ENCODE results near the gene IL6R. TPM values are rescaled to one million over a fixed set of nuclear protein-coding genes. Genes with fewer than 3 reads are reported as not detected.
"Not testable (repeated sequence)": the region's sequence is repeated elsewhere in the genome, so short reads cannot be mapped to it uniquely, and the experiment has no call there.

Gene IL6R
- total RNA-seq, 3 donors from 2014 or later: 31.8 to 43.9 (median 42.5) TPM

GRCh38 chr1:154420961-154421924 lies 16.1 kb downstream of the IL6R start:
- Histone ChIP-seq H3K36me3 (ENCODE audit: low read depth) (no peaks in the 10 kb centered on the region), H3K4me3 (no peak overlapping the region), H3K9me3 (no peaks in the 10 kb centered on the region), H3K4me1 (ENCODE audit: low read depth) (peaks cover 47% of the 10 kb centered on the region)
- DNase-seq (peak in 2 of 3 donors; percentile 25 to 31), ATAC-seq (no peak)
- intact Hi-C loops (cut with DNase I, micrococcal nuclease): no loop called here
- no peak for TF ChIP-seq CTCF (IDR thresholded peaks at IDR 0.05)

GRCh38 chr1:154422049-154422448 lies 16.9 kb downstream of the IL6R start:
- peak in 2 of 3 donors; percentile 18 to 40 for DNase-seq
- ATAC-seq; H3K9me3 ChIP-seq; H3K4me3 ChIP-seq; intact Hi-C loops (cut with DNase I, micrococcal nuclease); H3K36me3 ChIP-seq (ENCODE audit: low read depth): not testable (repeated sequence)
- H3K4me1 ChIP-seq (ENCODE audit: low read depth): peaks cover 51% of the 10 kb centered on the region

GRCh38 chr1:154422521-154422920 lies 17.4 kb downstream of the IL6R start:
- Histone ChIP-seq H3K36me3 (ENCODE audit: low read depth) (no peaks in the 10 kb centered on the region), H3K4me1 (ENCODE audit: low read depth) (peaks cover 51% of the 10 kb centered on the region), H3K9me3 (no peaks in the 10 kb centered on the region), H3K4me3 (no peak overlapping the region)
- ATAC-seq (no peak), DNase-seq (peak in 2 of 3 donors; percentile 26 to 55)
- intact Hi-C loops (cut with DNase I, micrococcal nuclease): no loop called here
- no peak for TF ChIP-seq CTCF (IDR thresholded peaks at IDR 0.05)

- no peak for ATAC-seq
- H3K4me1 ChIP-seq (ENCODE audit: low read depth): peaks cover 51% of the 10 kb centered on the region
- intact Hi-C loops (cut with DNase I, micrococcal nuclease): no loop called here
These were observed 18.3 kb downstream of the IL6R start for GRCh38 chr1:154423304-154423987.

GRCh38 chr1:154423988-154424326 lies 18.8 kb downstream of the IL6R start:
- no peak overlapping the region for H3K4me3 ChIP-seq
- no peaks in the 10 kb centered on the region for H3K9me3 ChIP-seq
- no peak for ATAC-seq
- no peaks in the 10 kb centered on the region for H3K36me3 ChIP-seq (ENCODE audit: low read depth)
- no peak for TF ChIP-seq CTCF (IDR thresholded peaks at IDR 0.05)
- DNase-seq: peak in 2 of 3 donors; percentile 21 to 48
- H3K4me1 ChIP-seq (ENCODE audit: low read depth): peaks cover 46% of the 10 kb centered on the region
- intact Hi-C loops (cut with DNase I, micrococcal nuclease): no loop called here

More at GRCh38 chr1:154423304-154423987, 18.3 kb downstream of the IL6R start:
- TF ChIP-seq CTCF (IDR thresholded peaks at IDR 0.05): no peak
- peak in 2 of 3 donors; percentile 5 to 17 for DNase-seq
- Histone ChIP-seq H3K9me3 (no peaks in the 10 kb centered on the region), H3K36me3 (ENCODE audit: low read depth) (no peaks in the 10 kb centered on the region), H3K4me3 (no peak overlapping the region)

GRCh38 chr1:154425172-154425571 lies 20.0 kb downstream of the IL6R start:
- intact Hi-C loops (cut with DNase I, micrococcal nuclease): no loop called here
- TF ChIP-seq CTCF (IDR thresholded peaks at IDR 0.05): no peak
- Histone ChIP-seq H3K4me1 (ENCODE audit: low read depth) (peaks cover 33% of the 10 kb centered on the region), H3K4me3 (no peak overlapping the region), H3K9me3 (no peaks in the 10 kb centered on the region), H3K36me3 (ENCODE audit: low read depth) (no peaks in the 10 kb centered on the region)
- ATAC-seq (peak; percentile 37), DNase-seq (no peak)
